Activated T-cell treated with anti-CD3 and anti-CD28 coated beads for 24 hours (primary cell): ENCODE results near the gene KCNA1.
"Not testable (repeated sequence)": the region's sequence is repeated elsewhere in the genome, so short reads cannot be mapped to it uniquely, and the experiment has no call there.

ENCODE experiments used
- DNase-seq: peaks from one replicate; pipeline ENCODE4 v3.0.0-alpha.2; 2020; ENCODE audit warnings: low read depth

The KCNA1 gene

DNA sequence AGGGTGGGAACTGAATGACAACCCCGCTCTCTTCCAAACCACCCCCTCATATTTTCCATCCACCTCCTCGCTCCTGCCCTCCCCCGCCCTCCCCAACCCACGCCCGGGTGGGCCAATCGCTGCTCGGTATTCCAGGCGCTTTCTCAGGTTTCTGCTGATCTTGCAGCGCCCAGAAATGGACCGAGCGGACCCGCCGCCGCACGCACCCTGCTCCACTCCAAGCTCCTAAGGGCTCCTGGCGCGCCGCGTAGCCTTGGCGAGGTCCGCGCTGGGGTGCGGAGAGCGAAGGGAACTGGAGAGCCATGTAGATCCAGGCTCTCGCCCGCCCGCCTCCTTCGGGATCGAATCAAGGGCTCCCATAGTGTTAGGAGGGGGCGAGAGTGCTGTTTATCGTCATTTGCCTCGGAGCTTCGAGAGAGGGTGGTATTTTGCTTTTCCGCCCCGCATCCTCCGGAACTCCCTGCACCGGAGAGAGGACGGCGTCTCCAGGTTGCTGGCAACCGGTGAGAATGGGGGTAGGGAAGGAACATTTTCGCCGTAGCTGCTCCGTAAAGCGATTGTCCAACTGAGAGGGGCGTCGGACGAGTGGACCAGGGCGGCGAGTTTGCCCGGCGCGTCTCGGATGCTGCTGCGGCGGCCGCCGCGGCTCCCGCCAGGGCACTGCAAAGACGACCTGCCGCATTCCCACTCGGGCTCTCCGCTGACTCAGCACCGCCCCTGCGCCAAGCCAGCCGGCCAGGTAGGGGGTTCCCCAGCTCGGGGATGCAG is at the start of gene KCNA1:
KCNA1 (plus strand) TSS at position 172 of the 768 bp plus-strand sequence. CDS start 1,474 bp downstream, outside the sequence.
- no peak for DNase-seq

DNA sequence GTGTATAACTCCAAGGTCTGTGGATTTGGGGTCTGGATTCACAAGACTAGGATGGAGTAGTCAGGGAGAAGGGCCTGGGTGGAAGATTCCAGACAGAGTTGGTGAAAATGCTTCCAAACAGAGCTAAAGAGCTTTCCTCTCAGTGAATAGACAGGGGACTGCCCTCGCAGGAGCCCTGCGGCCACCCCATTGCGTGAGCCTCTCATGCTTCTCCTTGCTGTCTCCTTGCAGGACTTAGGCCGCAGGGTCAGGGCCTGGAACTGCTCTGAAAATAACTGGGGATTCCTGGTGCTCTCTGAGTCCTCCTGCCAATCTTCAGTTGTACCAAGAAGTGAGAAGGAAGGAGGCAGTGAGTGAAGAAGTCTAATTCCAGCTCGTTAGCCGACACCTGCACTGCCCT is 49.0 kb upstream of the KCNA1 start:
- no peak for DNase-seq

DNA sequence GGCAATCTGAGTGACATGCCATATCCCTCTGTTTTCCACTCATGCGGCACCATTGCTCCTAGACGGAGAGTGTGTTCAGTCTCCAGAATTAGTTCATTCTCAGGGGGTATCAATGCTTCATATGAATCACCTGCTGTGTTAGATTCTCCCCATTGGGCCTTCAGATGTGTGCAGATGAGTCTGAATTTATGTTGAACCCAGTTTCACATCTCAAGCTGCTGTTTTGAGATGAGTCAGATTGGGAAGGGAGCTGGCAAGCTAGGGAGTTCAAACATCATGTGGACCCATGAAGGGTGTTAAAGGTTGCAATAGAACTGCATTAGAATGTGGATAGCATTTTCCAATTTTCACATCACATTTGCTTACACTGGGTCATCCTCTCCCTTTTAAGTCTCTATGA is 46.9 kb upstream of the KCNA1 start:
- DNase-seq, result no peak

DNA sequence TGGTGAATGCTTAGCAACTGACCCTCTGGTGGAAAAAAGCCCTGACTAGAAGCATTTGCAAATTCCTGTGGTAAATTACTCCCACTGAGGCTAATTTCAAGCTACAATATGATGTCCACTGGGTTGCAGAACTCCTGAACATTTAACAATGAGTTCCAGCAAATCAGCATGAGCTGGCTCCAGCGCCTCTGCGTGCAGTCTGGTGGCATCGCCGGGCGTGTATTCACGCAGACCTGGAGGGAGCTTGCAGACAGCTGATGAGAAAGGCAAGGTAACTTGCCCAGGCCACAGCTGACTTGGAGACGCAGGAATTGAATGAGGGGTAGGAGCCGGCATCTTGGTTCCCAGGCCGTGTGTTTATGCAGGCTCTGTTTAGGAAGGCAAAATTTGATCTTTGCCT is 45.1 kb upstream of the KCNA1 start:
- DNase-seq, result no peak

DNA sequence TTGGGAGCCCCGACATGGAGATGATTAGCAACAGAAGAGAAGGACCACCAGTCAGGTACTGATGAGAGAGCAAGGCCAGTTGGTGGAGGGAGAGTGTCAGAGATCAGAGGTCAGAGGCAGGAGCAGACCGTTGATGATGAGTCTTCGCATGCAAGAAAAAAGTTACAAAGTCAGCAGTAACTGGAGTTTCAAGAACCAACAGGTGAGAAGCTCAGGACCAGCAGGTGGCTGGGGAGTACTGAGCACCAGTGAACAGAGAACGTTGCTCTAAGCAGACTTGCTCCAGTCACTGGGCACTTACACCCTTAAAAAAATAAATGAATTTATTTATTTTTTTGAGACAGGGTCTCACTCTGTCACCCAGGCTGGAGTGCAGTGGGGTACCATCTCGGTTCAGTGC is 44.5 kb upstream of the KCNA1 start:
- no peak for DNase-seq

DNA sequence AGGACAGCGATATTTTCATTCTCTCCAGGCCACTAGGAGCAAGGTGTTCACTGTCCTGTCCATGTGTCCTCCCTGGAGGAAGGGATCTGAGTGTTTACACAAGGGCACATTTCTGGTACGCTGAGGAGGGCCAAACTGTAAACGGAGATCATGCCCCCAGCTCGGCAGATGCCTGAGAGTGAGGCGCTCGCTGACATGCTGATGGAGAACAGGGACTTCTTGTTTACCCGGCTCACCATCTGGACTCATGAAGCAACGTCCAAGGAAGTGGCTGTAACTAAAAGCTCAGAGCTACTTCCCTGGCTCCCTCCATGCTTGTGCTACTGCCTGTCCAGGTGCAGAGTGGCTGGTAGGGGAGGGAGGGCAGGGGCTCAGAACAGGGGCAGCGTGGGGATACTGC is 43.4 kb upstream of the KCNA1 start:
- DNase-seq, result no peak

DNA sequence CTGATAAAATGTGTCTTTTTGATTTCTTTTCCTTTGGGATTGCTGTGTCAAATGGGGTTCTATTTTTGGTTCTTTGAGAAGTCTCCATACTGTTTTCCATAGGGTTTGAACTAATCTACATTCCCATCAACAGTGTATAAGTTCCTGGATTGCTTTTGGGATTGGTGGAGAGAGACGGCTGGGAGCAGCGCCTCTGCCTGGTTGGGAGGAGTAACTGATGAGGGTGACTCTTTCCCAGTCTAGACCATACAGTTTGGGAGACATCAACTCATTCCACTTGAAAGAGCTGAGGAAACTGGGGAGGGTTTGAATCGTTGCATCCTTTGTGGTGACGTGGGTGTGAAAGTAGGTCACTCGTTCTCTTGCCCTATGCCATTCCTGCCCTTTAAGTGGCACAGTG is 42.3 kb upstream of the KCNA1 start:
- DNase-seq, result no peak

DNA sequence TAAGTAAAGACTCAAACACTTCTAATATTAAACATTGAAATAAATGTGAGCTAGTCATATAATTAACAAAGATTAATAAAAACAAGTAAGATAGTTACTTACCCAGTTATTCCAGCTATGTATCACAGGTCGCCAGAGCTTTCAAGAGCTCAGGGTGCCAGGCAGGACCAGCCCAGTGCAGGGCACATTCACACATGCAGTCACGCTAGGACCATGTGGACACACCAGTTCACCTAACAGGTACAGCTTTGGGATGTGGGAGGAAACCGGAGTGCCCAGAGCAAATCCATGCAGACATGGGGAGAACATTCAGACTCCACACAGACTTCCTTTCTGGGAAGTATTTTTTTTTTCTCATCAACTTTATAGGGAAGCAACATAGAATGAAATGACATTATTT is 39.3 kb upstream of the KCNA1 start:
- no peak for DNase-seq

DNA sequence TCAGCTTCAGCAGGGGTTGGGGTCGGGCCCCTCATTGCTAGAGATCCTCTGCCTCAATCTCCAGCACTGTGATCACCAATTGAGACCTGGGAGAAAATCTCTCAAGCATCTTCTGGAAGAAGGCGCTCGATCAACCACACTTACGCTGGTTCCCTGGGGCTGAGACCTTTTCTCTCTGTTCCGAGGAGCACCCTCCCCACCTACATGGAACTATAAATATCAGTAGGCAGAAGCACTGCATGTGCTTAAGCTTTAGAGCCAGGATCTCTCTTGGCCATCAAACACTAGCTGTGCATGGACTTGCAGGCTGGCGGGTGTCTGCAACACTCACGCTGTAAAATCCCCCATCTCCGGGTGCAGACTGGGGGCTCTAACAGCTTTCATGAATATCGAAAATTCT is 38.2 kb upstream of the KCNA1 start:
- no peak for DNase-seq

DNA sequence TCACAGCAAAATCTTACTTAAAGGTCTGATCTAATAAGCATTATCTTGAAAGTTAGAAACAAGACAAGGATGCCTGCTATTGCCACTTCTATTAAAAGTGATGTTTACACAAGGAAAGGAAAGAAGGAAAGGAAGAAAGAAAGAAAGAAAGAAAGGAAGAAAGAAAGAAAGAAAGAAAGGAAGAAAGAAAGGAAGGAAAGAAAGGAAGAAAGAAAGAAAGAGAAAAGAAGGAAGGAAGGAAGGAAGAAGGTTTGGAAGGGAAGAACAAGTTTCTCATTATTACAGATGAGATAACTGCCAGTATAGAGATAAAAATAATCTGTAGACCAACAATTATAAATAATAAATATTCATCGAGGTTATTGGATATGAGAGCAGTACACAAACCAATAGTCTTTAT is 35.8 kb upstream of the KCNA1 start:
- no peak for DNase-seq

DNA sequence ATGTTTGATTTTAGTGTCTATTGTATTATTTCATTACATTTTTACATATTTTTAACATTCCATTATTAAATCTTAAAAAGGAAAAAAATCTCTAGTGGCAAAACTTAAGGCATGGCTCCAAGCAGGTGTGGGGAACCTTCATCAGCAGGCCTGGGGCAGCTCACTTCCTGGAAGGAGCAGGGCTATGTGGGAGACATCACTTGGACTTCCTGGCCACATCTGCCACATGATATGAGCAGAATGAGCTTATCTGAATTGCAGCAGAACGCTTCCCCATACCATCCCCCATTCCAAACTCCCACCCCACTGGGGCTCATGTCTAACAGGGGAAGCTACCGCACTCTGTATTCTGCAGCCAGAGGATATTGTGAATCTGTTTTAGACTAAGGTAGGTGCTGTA is 35.0 kb upstream of the KCNA1 start:
- DNase-seq, result no peak

DNA sequence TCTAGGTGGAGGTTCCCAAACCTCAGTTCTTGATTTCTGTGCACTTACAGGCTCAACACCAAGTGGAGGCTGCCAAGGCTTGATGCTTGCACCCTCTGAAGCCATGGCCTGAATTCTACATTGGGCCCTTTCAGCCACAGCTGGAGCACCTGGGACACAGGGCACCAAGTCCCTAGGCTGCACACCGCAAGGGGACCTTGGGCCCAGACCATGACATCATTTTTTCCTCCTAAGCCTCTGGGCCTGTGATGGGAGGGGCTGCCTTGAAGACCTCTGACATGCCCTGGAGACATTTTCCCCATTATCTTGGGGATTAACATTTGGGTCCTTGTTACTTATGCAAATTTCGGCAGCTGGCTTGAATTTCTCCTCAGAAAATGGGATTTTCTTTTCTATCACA is 30.2 kb upstream of the KCNA1 start:
- not testable (repeated sequence) for DNase-seq

DNA sequence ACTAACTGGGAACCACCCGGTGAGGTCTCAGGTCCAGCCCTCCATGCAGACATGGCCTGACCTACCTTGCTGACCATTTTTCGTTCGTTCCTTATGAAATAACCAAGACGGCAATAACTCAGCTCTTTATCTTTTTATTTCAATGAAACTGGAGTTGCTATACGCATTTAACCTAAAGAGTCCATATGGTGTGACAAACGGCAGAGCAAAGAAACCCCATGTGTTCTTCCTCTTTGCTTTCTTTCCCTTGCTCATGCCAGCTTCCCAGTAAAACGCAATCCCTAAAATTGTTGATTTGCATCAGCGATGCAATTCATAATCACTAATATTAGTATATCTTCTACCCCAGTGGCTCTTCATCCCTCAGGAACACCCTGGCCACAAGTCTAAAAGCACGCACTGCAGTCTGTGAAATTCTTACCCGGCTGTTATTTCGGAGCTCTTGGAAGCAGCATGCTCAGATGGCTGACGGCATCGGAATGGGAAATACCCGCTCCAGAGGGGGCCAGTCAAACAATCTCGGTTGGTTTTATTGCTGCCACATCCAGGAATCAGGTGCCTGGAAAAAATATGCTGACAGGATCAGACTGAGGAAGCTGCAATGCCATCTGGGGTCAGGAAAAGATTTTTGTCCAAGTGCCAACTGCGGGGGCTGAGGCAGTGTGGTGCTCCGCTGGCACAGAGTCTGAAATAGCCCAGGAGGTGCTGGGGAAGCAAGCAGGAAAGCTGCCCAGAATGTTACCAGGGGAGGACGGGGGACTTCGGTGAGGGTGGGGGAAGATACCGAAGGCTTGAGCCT is 28.2 kb upstream of the KCNA1 start:
- no peak for DNase-seq

DNA sequence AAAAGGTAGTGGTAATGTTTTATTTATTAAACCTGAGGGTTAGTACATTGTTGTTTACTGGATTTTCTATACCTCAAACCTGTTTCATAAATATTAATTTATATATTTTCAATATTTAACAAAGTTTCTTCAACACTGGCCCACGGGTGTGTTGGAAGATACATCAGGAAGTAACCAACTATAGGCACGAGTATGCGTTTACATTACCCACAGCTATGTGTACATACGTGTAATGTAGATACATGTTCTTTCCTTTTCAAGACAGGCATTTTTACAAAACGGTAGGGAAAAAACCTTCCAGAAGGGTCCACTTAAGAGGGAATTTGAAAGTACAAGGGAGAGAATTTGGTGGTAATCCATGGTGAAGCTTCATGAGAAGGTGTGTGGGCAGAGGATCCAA is 17.8 kb upstream of the KCNA1 start:
- no peak for DNase-seq

DNA sequence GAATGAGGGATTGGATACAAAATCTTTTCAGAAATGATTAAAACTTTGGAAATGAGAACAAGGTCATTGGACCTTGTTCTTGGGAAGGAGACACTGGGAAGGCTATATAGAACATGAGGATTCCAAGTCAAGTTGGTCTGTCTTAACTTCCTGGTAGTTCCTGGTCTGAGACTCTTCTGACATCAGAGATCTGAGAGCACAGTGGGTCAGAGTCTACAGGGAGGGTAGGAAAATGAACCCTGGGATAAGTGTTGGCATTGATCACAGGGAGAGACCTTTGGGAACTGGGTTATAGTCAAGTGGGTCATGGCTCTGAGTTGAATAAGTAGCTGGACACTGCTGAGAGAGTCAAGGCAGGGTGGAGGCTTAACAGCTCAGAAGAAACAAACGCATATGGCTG is 17.3 kb upstream of the KCNA1 start:
- no peak for DNase-seq

DNA sequence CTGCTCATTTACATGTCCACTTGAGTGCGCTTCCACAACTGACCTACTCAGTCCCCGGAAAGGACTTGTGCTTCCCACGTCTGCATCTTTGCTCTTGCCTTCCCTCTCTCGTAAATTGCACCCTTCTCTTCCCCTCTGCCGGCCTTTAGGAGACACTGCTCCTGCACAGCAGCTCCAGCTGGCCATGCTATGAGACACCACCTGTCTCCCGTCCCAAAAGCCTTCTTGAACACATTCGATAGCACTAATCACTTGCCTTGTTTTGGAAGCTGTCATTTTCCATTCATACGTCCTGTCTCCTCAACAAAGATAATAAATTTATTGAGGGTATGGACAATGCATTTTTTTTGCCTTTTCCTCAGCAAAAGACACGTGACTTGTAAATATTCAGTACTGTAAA is 15.7 kb upstream of the KCNA1 start:
- no peak for DNase-seq

DNA sequence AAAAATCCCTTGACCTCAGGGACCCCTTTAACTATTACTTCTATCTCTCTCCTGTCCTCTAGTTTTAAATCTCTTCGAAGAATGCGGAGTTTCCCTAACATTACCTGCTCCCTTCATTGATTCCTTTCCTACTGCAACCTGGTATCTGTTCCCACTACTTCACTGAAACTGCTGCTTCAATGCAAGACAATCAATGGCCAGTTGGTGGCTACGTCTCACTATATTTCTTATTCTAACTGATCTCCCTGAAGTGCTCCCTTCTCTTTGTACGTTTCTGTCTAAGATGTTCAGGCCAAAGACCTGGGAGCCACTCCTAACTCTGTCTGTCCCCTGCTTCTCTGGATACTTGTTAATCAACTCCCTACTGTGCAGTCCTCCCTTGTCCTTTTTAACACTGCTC is 10.3 kb upstream of the KCNA1 start:
- DNase-seq, result no peak

DNA sequence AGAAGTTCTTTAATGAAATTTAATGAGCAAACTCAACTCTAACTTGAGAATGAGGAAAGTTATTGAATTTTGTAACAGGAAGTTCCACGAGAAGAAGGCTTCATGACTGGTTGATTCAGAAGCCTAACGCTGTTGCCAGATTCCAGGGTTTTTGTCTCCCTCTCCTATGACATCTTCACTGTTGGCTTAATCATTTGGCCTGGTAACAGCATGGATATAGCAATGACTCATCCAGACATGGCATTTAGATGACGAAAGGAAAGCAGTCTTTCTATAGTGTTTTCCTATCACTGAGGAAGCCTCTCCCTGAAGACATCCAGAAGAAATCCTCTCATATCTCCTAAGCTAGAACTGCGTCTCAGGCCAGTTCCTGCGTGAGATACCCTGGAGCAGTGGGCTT is 9.4 kb upstream of the KCNA1 start:
- no peak for DNase-seq

DNA sequence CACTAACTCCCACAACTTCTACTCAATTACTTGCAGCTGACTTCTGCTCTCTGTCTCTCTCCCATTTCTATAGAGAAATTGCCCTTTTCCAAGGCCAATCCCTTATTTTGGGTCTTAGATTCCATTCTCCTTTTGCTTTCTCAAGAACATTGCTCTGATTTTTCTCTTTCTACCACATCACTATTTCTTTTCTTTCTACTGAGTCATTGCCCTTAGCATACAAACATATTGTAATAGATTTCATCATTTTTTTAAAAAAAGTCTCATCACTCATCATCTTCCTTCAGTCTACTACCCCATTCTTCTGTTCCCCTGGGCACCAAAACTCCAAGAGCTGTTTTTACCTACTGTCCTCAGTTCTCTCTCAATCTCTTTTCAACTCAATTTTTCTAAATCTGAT is 4.4 kb upstream of the KCNA1 start:
- DNase-seq, result no peak

DNA sequence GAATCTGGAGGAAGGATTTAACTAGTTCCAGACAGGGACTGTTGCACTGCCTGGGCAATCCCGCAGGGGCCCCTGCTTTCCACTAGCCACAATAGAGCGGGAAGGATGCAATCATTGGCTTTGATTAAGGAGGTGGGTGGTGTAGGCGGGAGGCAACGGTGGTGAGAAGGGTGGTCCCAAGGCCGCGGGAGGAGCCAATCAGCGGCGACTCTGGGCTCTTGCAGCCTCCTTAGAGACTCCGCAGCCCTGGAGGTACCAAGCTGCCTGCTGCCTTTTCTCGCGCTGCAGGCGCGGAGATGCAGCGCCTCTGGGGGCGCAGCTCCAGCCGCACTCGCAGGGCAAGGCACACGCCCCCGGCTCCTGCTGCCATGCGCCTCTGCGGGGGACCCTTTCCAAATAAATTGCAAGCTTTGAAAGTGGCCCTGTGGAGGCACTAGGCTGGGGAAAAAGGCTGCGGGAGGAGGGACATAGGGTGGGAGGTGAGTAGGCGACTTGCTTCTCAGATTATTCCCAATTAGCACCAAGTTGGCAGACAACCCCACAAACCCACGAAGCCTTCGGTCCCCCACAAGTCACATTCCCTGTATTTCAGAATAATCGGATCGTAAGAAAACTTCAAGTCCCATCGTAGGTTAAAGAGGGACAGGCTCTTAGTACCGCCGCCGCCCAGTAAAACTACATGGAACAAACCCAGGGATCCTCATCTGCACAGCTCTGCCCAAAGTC is 858 bp upstream of the KCNA1 start:
- DNase-seq, result no peak

DNA sequence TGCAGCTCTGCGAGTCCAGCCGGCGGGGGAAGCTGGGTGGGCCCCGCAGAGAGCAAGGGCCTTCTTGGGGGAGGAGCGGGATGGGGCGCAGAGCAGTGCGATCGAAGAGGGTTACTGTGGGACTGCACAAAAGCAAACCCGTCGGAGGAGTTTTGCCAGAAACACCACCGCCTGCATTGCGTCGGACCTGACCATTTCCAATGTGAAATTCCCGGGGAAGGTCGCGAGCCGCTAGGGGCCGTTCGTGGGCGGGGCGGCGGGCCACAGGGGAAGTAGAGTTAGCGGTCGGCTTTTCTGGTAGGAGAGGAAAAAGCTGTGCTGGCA is 333 bp upstream of the KCNA1 start:
- DNase-seq, result no peak

DNA sequence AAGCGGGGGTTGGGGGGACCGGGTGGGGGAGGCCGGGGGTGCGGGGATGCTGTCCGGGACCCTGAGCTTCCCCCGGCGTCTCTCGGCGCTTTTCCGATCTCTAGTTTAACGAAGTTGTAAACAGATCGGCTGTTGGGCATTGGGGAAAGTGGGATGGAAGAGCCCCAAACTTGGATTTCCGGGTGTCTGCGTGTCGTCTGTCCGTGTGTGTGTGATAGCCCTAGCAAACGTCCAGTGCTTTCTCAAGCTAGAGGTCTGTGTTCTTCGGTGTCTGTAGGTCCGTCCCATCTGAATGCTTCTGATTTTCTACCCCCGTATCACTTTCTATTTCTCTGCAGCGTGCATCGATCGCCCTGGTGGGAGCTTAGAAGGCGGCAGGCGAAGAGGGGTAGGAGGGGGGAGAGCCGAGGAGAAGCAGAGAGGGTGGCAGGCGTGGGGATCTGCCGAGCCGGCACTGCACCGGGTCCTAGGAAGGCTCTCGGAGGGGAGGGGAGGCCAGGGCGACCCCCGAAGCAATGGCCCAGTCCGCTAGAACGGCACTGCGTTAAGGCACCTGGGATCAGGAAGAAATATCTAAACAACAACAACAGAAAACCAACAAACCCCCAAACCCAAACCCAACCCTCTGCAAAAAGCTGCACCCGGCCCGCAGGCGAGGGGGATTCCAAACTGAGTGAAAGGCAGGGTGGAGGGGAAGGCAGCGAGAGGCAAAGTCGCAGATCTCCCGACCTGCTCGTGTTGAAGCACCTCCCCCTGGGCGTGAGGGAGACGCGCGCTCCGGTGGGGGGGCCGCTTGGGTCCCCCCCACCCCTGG is 1.0 kb downstream of the KCNA1 start:
- DNase-seq, result no peak
